Neural progenitor cell (in vitro differentiated cells): ENCODE measurements around the gene SRRM1. TPM values are rescaled to one million over a fixed set of nuclear protein-coding genes. Genes with fewer than 3 reads are reported as not detected.

Experiments used
- DNase-seq: peaks from one replicate; pipeline ENCODE4 v3.0.0-alpha.2; 2016; ENCODE audit warnings: low spot score
- H2AFZ ChIP-seq: fragments of 200-600 bp; sonication (generic); replicated peaks from 2 replicates; pipeline ENCODE4 v1.6.1; 2016; ENCODE audit warnings: antibody characterized with exemption
- H3F3A ChIP-seq: fragments of 200-600 bp; sonication (generic); 2 replicates; pipeline ENCODE4 v1.6.1; 2016; ENCODE audit warnings: antibody characterized with exemption, low read depth
- H3K27ac ChIP-seq: fragments of 200-600 bp; sonication (generic); 2 replicates; pipeline ENCODE4 v1.5.1; 2016; ENCODE audit warnings: mild to moderate bottlenecking
- H3K27me3 ChIP-seq: fragments of 200-600 bp; sonication (generic); 2 replicates; pipeline ENCODE4 v1.6.1; 2016; ENCODE audit warnings: mild to moderate bottlenecking, moderate library complexity
- H3K36me3 ChIP-seq: fragments of 200-600 bp; sonication (generic); 2 replicates; pipeline ENCODE4 v1.5.1; 2016
- H3K4me1 ChIP-seq: fragments of 200-600 bp; sonication (generic); 2 replicates; pipeline ENCODE4 v1.6.1; 2016; ENCODE audit warnings: mixed run types
- H3K4me2 ChIP-seq: fragments of 200-600 bp; sonication (generic); 2 replicates; pipeline ENCODE4 v1.6.1; 2016
- H3K4me3 ChIP-seq: fragments of 200-600 bp; sonication (generic); 2 replicates; pipeline ENCODE4 v1.5.1; 2016
- H3K79me2 ChIP-seq: fragments of 200-600 bp; sonication (generic); 2 replicates; pipeline ENCODE4 v1.6.1; 2016; ENCODE audit warnings: low read depth
- H3K9ac ChIP-seq: fragments of 200-600 bp; sonication (generic); 2 replicates; pipeline ENCODE4 v1.6.1; 2016
- H3K9me3 ChIP-seq: fragments of 200-600 bp; sonication (generic); 2 replicates; pipeline ENCODE4 v1.5.1; 2016; ENCODE audit warnings: low read depth
- H4K20me1 ChIP-seq: fragments of 200-600 bp; sonication (generic); 2 replicates; pipeline ENCODE4 v1.6.1; 2016; ENCODE audit warnings: low read depth
- H3K27ac Mint-ChIP-seq: 3 replicates; pipeline ENCODE4 v1.8.0; 2021; ENCODE audit warnings: mixed read lengths
- H3K27me3 Mint-ChIP-seq: 2 replicates; pipeline ENCODE4 v1.8.0; 2022; ENCODE audit warnings: low read depth, mild to moderate bottlenecking, inconsistent platforms, moderate library complexity, mixed read lengths; ENCODE audit not compliant: insufficient read depth
- H3K36me3 Mint-ChIP-seq: 3 replicates; pipeline ENCODE4 v1.8.0; 2021; ENCODE audit warnings: mixed read lengths
- H3K4me1 Mint-ChIP-seq: 3 replicates; pipeline ENCODE4 v1.8.0; 2021; ENCODE audit warnings: mixed read lengths
- H3K4me3 Mint-ChIP-seq: 3 replicates; pipeline ENCODE4 v1.8.0; 2021; ENCODE audit warnings: mild to moderate bottlenecking, moderate library complexity, mixed read lengths
- H3K9me3 Mint-ChIP-seq: 3 replicates; pipeline ENCODE4 v1.8.0; 2020; ENCODE audit warnings: mixed read lengths
- CTCF ChIP-seq: fragments of 200-600 bp; sonication (generic); IDR thresholded peaks from 2 replicates; pipeline ENCODE4 v1.5.1; 2017; ENCODE audit warnings: antibody characterized with exemption, mild to moderate bottlenecking
- EZH2 ChIP-seq: fragments of 200-600 bp; sonication (generic); IDR thresholded peaks from 2 replicates; pipeline ENCODE4 v1.6.1; 2017; ENCODE audit warnings: antibody characterized with exemption, mild to moderate bottlenecking, moderate library complexity
- EZH2phosphoT487 ChIP-seq: fragments of 200-600 bp; sonication (generic); IDR thresholded peaks from 2 replicates; pipeline ENCODE4 v1.6.1; 2017; ENCODE audit warnings: antibody characterized with exemption
- total RNA-seq: library from RNA; depleted of rRNA; stranded (reverse); fragments of >200 nt; gene quantifications from 2 replicates; pipeline ENCODE4 v1.2.3, GENCODE V29; 2015; ENCODE audit warnings: low replicate concordance

Gene SRRM1
- total RNA-seq, 1 donor from 2014 or later: 164 TPM

- H3K4me3 ChIP-seq: no peak overlapping the region
- H3K79me2 ChIP-seq: no peaks in the 10 kb centered on the region
- no peak for DNase-seq
- H2AFZ ChIP-seq: peak overlapping the region; percentile 72
- H3K27ac ChIP-seq: no peak overlapping the region
- Mint-ChIP-seq H3K4me1 (peaks cover 16% of the 10 kb centered on the region), H3K9me3 (no peaks in the 10 kb centered on the region), H3K36me3 (no peaks in the 10 kb centered on the region), H3K27ac (no peak overlapping the region), H3K27me3 (peaks cover 8% of the 10 kb centered on the region), H3K4me3 (no peak overlapping the region)
- H3K9ac ChIP-seq: no peak overlapping the region
- no peaks in the 10 kb centered on the region for H3K9me3 ChIP-seq
- H3K27me3 ChIP-seq: no peaks in the 10 kb centered on the region
- no peak overlapping the region for H3K4me2 ChIP-seq
- no peaks in the 10 kb centered on the region for H4K20me1 ChIP-seq
- H3F3A ChIP-seq: no peaks in the 10 kb centered on the region
- peaks cover 9% of the 10 kb centered on the region for H3K4me1 ChIP-seq
- TF ChIP-seq EZH2 (no peak), CTCF (no peak), EZH2phosphoT487 (no peak)
- H3K36me3 ChIP-seq: no peaks in the 10 kb centered on the region
These were observed 23.7 kb upstream of the SRRM1 start for GRCh38 chr1:24619376-24619775.

- Histone ChIP-seq H3K27ac (no peak overlapping the region), H3K4me1 (peaks cover 9% of the 10 kb centered on the region), H3K4me3 (no peak overlapping the region), H3K9ac (no peak overlapping the region), H2AFZ (no peak overlapping the region), H3F3A (no peaks in the 10 kb centered on the region), H4K20me1 (no peaks in the 10 kb centered on the region), H3K9me3 (no peaks in the 10 kb centered on the region), H3K27me3 (no peaks in the 10 kb centered on the region), H3K36me3 (no peaks in the 10 kb centered on the region), H3K4me2 (no peak overlapping the region), H3K79me2 (no peaks in the 10 kb centered on the region)
- Mint-ChIP-seq H3K4me1 (peaks cover 16% of the 10 kb centered on the region), H3K9me3 (peaks cover 3% of the 10 kb centered on the region), H3K36me3 (no peaks in the 10 kb centered on the region), H3K4me3 (no peak overlapping the region), H3K27ac (no peak overlapping the region), H3K27me3 (peaks cover 8% of the 10 kb centered on the region)
- TF ChIP-seq EZH2 (no peak), EZH2phosphoT487 (no peak), CTCF (no peak)
- DNase-seq: no peak
These were observed 22.4 kb upstream of the SRRM1 start for GRCh38 chr1:24620678-24621077.

- no peak for TF ChIP-seq CTCF
- TF ChIP-seq EZH2: no peak
- TF ChIP-seq EZH2phosphoT487: no peak
- no peaks in the 10 kb centered on the region for H4K20me1 ChIP-seq
- H3K4me1 ChIP-seq: peaks cover 9% of the 10 kb centered on the region
- peaks cover 16% of the 10 kb centered on the region for H3K4me1 Mint-ChIP-seq
- no peaks in the 10 kb centered on the region for H3K9me3 ChIP-seq
- no peak overlapping the region for H3K4me3 ChIP-seq
- peaks cover 4% of the 10 kb centered on the region for H3K9me3 Mint-ChIP-seq
- DNase-seq: no peak
- no peaks in the 10 kb centered on the region for H3K36me3 Mint-ChIP-seq
- H3K9ac ChIP-seq: no peak overlapping the region
- H3K4me2 ChIP-seq: no peak overlapping the region
- no peaks in the 10 kb centered on the region for H3K27me3 ChIP-seq
- H3K36me3 ChIP-seq: no peaks in the 10 kb centered on the region
- no peak overlapping the region for H2AFZ ChIP-seq
- peaks cover 8% of the 10 kb centered on the region for H3K27me3 Mint-ChIP-seq
- H3K79me2 ChIP-seq: no peaks in the 10 kb centered on the region
- H3K27ac ChIP-seq: no peak overlapping the region
- no peak overlapping the region for H3K27ac Mint-ChIP-seq
- H3K4me3 Mint-ChIP-seq: no peak overlapping the region
- no peaks in the 10 kb centered on the region for H3F3A ChIP-seq
These were observed 22.0 kb upstream of the SRRM1 start for GRCh38 chr1:24621121-24621520.
